WTC11 (cell line): ENCODE measurements around the gene ZNF548.

Source experiments
- ATF1 ChIP-seq: sonication (generic); formaldehyde crosslinking; IDR thresholded peaks from 2 replicates; pipeline ENCODE4 v1.8.1; 2023; ENCODE audit warnings: mild to moderate bottlenecking, moderate library complexity, missing genetic modification reagents
- ESRRA ChIP-seq: sonication (generic); formaldehyde crosslinking; IDR thresholded peaks from 2 replicates; pipeline ENCODE4 v1.8.1; 2022; ENCODE audit warnings: mild to moderate bottlenecking, missing genetic modification reagents, borderline replicate concordance
- NR1H2 ChIP-seq: sonication (generic); formaldehyde crosslinking; IDR thresholded peaks from 2 replicates; pipeline ENCODE4 v1.9.0; 2021; ENCODE audit warnings: mild to moderate bottlenecking, moderate library complexity, missing genetic modification reagents
- NR2C2 ChIP-seq: sonication (generic); formaldehyde crosslinking; IDR thresholded peaks from 2 replicates; pipeline ENCODE4 v1.8.0; 2022; ENCODE audit warnings: mild to moderate bottlenecking, missing genetic modification reagents
- RORB ChIP-seq: fragments of 250-450 bp; sonication (Bioruptor Pico); IDR thresholded peaks from 2 replicates; pipeline ENCODE4 v1.9.0; 2021; ENCODE audit warnings: mild to moderate bottlenecking
- TCF7 ChIP-seq: sonication (generic); formaldehyde crosslinking; IDR thresholded peaks from 2 replicates; pipeline ENCODE4 v1.8.0; 2022; ENCODE audit warnings: mild to moderate bottlenecking, low read depth, missing genetic modification reagents, moderate library complexity
- TEAD4 ChIP-seq: sonication (generic); formaldehyde crosslinking; IDR thresholded peaks from 2 replicates; pipeline ENCODE4 v1.8.0; 2022; ENCODE audit warnings: mild to moderate bottlenecking, missing genetic modification reagents
- ZNF232 ChIP-seq: sonication (generic); formaldehyde crosslinking; IDR thresholded peaks from 2 replicates; pipeline ENCODE4 v1.8.0; 2022; ENCODE audit warnings: mild to moderate bottlenecking, missing genetic modification reagents
- ZNF423 ChIP-seq: fragments of 250-450 bp; sonication (Bioruptor Pico); IDR thresholded peaks from 2 replicates; pipeline ENCODE4 v2.1.2; 2022; ENCODE audit warnings: mild to moderate bottlenecking, moderate library complexity
- TF ChIP-seq, protein P1 (sequence below): fragments of 200-600 bp; IDR thresholded peaks from 2 replicates; pipeline ENCODE4 v1.8.0; 2022; ENCODE audit warnings: antibody characterized with exemption
- TF ChIP-seq, protein P2 (sequence below): sonication (generic); formaldehyde crosslinking; IDR thresholded peaks from 2 replicates; pipeline ENCODE4 v1.8.1; 2023; ENCODE audit warnings: mild to moderate bottlenecking, missing genetic modification reagents, moderate library complexity

- no peak for TF ChIP-seq TEAD4 (CRISPR knock-in tag)
- no peak for TF ChIP-seq NR1H2 (CRISPR knock-in tag)
- TF ChIP-seq, protein P1, sequence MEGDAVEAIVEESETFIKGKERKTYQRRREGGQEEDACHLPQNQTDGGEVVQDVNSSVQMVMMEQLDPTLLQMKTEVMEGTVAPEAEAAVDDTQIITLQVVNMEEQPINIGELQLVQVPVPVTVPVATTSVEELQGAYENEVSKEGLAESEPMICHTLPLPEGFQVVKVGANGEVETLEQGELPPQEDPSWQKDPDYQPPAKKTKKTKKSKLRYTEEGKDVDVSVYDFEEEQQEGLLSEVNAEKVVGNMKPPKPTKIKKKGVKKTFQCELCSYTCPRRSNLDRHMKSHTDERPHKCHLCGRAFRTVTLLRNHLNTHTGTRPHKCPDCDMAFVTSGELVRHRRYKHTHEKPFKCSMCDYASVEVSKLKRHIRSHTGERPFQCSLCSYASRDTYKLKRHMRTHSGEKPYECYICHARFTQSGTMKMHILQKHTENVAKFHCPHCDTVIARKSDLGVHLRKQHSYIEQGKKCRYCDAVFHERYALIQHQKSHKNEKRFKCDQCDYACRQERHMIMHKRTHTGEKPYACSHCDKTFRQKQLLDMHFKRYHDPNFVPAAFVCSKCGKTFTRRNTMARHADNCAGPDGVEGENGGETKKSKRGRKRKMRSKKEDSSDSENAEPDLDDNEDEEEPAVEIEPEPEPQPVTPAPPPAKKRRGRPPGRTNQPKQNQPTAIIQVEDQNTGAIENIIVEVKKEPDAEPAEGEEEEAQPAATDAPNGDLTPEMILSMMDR = no peak
- TF ChIP-seq, protein P2, sequence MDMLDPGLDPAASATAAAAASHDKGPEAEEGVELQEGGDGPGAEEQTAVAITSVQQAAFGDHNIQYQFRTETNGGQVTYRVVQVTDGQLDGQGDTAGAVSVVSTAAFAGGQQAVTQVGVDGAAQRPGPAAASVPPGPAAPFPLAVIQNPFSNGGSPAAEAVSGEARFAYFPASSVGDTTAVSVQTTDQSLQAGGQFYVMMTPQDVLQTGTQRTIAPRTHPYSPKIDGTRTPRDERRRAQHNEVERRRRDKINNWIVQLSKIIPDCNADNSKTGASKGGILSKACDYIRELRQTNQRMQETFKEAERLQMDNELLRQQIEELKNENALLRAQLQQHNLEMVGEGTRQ (CRISPR knock-in tag) = no peak
- TF ChIP-seq NR2C2 (CRISPR knock-in tag) = no peak
- TF ChIP-seq RORB (CRISPR knock-in tag) = no peak
- no peak for TF ChIP-seq ZNF423
- TF ChIP-seq ATF1 (CRISPR knock-in tag) = no peak
- no peak for TF ChIP-seq ESRRA (CRISPR knock-in tag)
- no peak for TF ChIP-seq ZNF232 (CRISPR knock-in tag)
- no peak for TF ChIP-seq TCF7
Measured at GRCh38 chr19:57377498-57378146, 12.0 kb upstream of the ZNF548 start.
